Measurements from ENCODE around the gene OR4B1.

The OR4B1 gene

GRCh38 chr11:48261600-48261999 is 45.0 kb downstream of the OR4B1 start:
- DNase-seq (ENCODE audit: low read depth), result no peak

- no peak for DNase-seq (ENCODE audit: low read depth)
Measured at GRCh38 chr11:48263423-48263911, 46.9 kb downstream of the OR4B1 start, which contains the start of gene OR4X1. OR4X1 (plus strand) TSS chr11:48263861; CDS start chr11:48263861, 0 bp downstream.
